NCI-H2196 treated with DMSO at 0.1 percent for 48 hours (cell line): ENCODE measurements around the gene LEMD1.
"Not testable (repeated sequence)": the region's sequence is repeated elsewhere in the genome, so short reads cannot be mapped to it uniquely, and the experiment has no call there.

Experiments
- DNase-seq: peaks from one replicate; lab custom pipeline; 2025; ENCODE audit not compliant: unreplicated experiment; lab: John Stamatoyannopoulos, UW

LEMD1 gene

GRCh38 chr1:205447457-205448341 is 25.8 kb upstream of the LEMD1 start:
- DNase-seq, result no peak

GRCh38 chr1:205446828-205447227 is 25.0 kb upstream of the LEMD1 start:
- no peak for DNase-seq

GRCh38 chr1:205445646-205445935 is 23.7 kb upstream of the LEMD1 start:
- DNase-seq, result no peak

GRCh38 chr1:205444931-205445645 is 23.2 kb upstream of the LEMD1 start:
- no peak for DNase-seq

- no peak for DNase-seq
These were observed 22.6 kb upstream of the LEMD1 start for GRCh38 chr1:205444300-205444930.

- no peak for DNase-seq
These were observed 21.9 kb upstream of the LEMD1 start for GRCh38 chr1:205443585-205444299.

GRCh38 chr1:205442051-205442725 is 20.3 kb upstream of the LEMD1 start:
- no peak for DNase-seq

GRCh38 chr1:205441716-205442050 is 19.8 kb upstream of the LEMD1 start:
- no peak for DNase-seq

- DNase-seq, result no peak
These were observed 19.4 kb upstream of the LEMD1 start for GRCh38 chr1:205441318-205441633.

- DNase-seq, result peak; percentile 91
These were observed 18.8 kb upstream of the LEMD1 start for GRCh38 chr1:205440476-205441317.

- DNase-seq, result no peak
These were observed 18.2 kb upstream of the LEMD1 start for GRCh38 chr1:205440121-205440475.

- DNase-seq, result peak; percentile 77
These were observed 16.6 kb upstream of the LEMD1 start for GRCh38 chr1:205438213-205439158.

GRCh38 chr1:205437570-205437969 is 15.7 kb upstream of the LEMD1 start:
- no peak for DNase-seq

- no peak for DNase-seq
These were observed 15.0 kb upstream of the LEMD1 start for GRCh38 chr1:205436776-205437410.

GRCh38 chr1:205435578-205436573 is 14.0 kb upstream of the LEMD1 start:
- no peak for DNase-seq

GRCh38 chr1:205434738-205435137 is 12.9 kb upstream of the LEMD1 start:
- no peak for DNase-seq

GRCh38 chr1:205432692-205433091 is 10.8 kb upstream of the LEMD1 start:
- DNase-seq, result not testable (repeated sequence)
